GM12875 (cell line): ENCODE measurements around the gene IL18R1.

Experiments
- H3K4me3 ChIP-seq: one replicate; pipeline ENCODE4 v1.5.1; 2011; ENCODE audit warnings: low read depth, low read length, control low read depth
- CTCF ChIP-seq: IDR thresholded peaks from 2 replicates; pipeline ENCODE4 v1.5.1; 2011; ENCODE audit warnings: low read depth, mild to moderate bottlenecking, control low read depth, inconsistent platforms, low read length, moderate library complexity, borderline replicate concordance; ENCODE audit not compliant: insufficient read depth

The IL18R1 gene

GRCh38 chr2:102428573-102428972, 73.0 kb downstream of the IL18R1 start:
- H3K4me3 ChIP-seq, result no peak overlapping the region
- no peak for TF ChIP-seq CTCF

- H3K4me3 ChIP-seq, result no peak overlapping the region
- no peak for TF ChIP-seq CTCF
Observed at GRCh38 chr2:102432386-102432785, 76.8 kb downstream of the IL18R1 start.

- H3K4me3 ChIP-seq, result no peak overlapping the region
- no peak for TF ChIP-seq CTCF
Observed at GRCh38 chr2:102433973-102434654, 78.5 kb downstream of the IL18R1 start.

GRCh38 chr2:102434655-102435381, 79.2 kb downstream of the IL18R1 start:
- no peak overlapping the region for H3K4me3 ChIP-seq
- no peak for TF ChIP-seq CTCF

- no peak for TF ChIP-seq CTCF
Observed at GRCh38 chr2:102435741-102436140, 80.1 kb downstream of the IL18R1 start.

GRCh38 chr2:102436323-102436722, 80.7 kb downstream of the IL18R1 start:
- H3K4me3 ChIP-seq, result no peak overlapping the region
- TF ChIP-seq CTCF, result no peak

More at GRCh38 chr2:102435741-102436140, 80.1 kb downstream of the IL18R1 start:
- H3K4me3 ChIP-seq, result no peak overlapping the region

GRCh38 chr2:102437122-102437521, 81.5 kb downstream of the IL18R1 start:
- no peak for TF ChIP-seq CTCF
- H3K4me3 ChIP-seq, result no peak overlapping the region
